Epidermal melanocyte (primary cell): ENCODE measurements around the gene RASSF7.

ENCODE experiments used
- DNase-seq: peaks from one replicate; pipeline ENCODE4 v3.0.0; 2011; ENCODE audit warnings: low spot score; ENCODE audit not compliant: insufficient read length

RASSF7 gene

GRCh38 chr11:551131-551530 is 9.6 kb upstream of the RASSF7 start:
- DNase-seq = no peak

DNA sequence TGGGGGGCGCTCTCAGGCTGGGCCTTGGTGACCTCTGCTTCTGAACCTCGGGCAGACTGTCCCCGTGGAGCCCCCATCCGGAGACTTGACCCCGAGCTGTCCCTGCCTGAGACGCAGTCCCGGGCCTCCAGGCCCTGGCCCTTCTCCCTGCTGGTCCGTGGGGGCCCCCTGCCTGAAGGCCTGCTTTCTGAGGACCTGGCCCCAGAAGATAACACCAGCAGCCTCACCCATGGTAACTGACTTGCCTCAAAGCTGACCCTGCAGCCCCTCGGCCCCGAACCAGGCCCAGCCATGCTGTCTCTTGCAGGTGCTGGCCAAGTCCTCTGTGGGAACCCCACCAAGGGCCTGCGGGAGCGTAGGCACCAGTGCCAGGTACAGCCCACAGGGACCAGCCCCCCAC is 9.2 kb upstream of the RASSF7 start:
- DNase-seq = no peak

- DNase-seq = no peak
Observed at GRCh38 chr11:553083-553987, 7.4 kb upstream of the RASSF7 start.

- DNase-seq = no peak
Observed at GRCh38 chr11:553988-554340, 6.8 kb upstream of the RASSF7 start.

- no peak for DNase-seq
Observed at GRCh38 chr11:554428-555226, 6.1 kb upstream of the RASSF7 start.

DNA sequence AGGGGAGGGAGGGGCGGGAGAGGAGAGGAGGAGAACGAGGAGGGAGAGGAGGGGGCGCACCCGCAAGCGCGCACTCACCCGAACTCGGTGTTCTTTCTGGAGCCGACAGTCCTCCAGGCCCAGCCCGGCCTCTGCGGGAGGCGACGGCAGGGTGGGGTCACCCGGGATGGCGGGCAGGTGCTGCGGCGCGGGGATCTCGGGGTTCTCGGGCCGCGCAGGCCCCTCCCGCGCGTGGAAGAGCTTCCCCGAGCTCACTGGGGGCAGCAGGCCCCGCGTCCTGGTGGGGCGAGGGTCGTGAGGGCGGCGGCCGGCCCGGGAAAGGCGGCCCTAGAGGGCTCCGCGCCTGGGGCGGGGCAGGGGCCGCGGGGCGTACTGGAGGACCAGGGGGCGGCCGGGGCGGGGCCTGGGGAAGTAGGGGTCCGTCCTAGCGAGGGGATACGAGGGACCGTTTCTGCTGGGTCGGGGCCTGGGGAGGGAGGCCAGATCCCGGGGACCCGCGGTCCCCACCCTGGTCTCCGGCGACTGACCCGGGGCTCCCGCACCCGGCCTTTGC is 5.5 kb upstream of the RASSF7 start:
- DNase-seq = no peak

GRCh38 chr11:555780-556661 is 4.7 kb upstream of the RASSF7 start:
- no peak for DNase-seq

GRCh38 chr11:556662-557256 is 4.0 kb upstream of the RASSF7 start:
- DNase-seq = no peak

DNA sequence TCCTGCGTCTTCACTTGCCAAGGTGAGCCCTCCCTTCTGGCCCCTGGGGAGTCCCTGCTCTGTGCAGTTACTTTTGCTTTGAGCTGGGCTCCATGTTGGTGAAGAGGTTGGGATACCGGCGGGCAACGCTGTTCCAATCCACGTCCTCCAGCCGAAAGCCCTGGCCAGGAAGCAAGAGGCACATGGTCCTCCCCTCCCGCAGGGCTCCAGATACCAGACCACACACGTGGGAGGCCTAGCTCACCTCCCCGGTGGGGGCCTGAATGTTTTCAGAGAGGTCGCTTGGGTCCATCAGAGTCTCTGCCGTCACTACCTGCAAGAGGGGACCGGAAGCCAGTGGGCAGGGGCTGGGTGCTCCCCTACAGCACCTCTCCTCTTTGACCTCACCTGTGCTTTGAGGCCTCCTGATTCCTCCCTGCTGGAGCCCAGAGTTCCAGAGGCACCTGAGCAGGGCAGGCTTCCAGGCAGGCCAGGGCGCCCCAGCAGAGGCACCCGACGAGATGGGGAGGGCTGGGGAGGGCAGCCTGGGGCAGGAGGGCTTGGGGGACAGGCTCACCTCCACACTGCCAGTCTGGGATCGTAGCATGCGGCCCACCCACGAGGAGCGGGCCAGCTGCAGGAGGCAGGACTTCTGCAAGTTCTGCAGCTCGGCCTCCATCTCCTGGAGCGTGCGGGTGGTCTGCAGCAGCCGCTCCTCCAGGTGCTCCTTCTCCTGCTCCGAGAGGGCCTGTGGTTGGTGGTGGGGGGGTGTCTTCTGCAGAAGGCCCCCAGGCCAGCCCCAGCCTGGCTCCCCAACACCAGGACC is 3.2 kb upstream of the RASSF7 start:
- DNase-seq = no peak

DNA sequence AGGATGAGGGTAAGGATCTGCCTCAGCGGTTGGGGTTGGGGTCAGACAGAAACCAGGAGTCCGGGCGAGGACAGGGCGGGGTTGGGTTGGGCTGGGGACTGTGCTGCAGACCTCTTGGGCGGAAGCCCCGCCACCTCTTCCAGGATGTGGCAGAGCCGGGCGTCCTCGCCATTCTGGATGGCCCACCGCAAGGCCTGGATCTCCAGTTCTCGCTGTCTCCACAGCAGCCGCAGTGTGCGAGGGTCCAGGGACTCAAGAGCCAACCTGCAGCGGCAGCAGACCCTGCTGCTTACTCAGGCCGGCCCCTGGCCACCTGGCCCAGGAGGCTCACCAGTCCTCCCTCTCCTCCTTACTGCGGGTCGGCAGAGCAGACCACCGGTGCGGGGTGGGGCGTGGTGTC is 2.3 kb upstream of the RASSF7 start:
- DNase-seq = no peak

GRCh38 chr11:559020-559620 is 1.6 kb upstream of the RASSF7 start:
- DNase-seq = no peak

- no peak for DNase-seq
Observed at GRCh38 chr11:559712-560304, 962 bp upstream of the RASSF7 start.

DNA sequence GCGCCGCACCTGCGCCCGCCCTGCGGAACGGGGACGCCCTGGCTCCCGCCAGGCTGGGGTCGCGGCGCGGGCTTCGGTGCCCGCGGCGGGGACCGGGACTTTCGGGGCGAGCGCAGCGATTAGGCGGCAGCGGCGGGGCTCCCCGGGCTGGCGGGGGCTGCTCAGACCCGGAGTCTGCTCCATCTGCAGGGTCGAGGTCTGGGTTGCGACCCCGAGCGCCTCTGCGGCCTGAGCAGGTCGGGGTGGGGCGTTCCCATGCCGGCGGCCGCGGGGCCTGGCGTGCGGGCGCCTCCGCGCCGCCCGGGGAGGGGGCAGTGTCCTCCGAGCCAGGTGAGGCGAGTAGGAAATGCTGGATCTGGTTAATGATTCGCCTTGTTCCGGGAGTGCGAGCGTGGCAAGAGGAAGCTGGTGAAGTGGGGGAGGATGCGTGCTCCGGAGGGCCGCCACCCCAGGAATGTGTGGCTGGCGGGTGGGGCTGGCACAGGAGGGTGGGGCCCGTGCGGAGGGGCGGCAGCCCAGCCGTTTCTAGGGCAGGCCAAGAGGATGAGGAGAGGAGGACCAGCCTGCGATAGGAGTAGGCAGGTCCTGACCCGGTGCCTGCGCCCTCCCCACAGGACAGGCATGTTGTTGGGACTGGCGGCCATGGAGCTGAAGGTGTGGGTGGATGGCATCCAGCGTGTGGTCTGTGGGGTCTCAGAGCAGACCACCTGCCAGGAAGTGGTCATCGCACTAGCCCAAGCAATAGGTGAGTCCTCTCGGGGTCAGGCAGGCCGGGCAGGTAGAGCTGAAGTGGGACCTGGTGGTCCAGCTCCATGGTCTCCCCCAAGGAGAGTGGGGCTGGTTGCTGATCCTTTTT is 606 bp downstream of the RASSF7 start:
- no peak for DNase-seq

DNA sequence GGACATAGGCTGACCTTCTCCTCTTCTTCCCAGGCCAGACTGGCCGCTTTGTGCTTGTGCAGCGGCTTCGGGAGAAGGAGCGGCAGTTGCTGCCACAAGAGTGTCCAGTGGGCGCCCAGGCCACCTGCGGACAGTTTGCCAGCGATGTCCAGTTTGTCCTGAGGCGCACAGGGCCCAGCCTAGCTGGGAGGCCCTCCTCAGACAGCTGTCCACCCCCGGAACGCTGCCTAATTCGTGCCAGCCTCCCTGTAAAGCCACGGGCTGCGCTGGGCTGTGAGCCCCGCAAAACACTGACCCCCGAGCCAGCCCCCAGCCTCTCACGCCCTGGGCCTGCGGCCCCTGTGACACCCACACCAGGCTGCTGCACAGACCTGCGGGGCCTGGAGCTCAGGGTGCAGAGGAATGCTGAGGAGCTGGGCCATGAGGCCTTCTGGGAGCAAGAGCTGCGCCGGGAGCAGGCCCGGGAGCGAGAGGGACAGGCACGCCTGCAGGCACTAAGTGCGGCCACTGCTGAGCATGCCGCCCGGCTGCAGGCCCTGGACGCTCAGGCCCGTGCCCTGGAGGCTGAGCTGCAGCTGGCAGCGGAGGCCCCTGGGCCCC is 1.4 kb downstream of the RASSF7 start:
- DNase-seq = no peak

- DNase-seq = no peak
Observed at GRCh38 chr11:563066-563811, 2.5 kb downstream of the RASSF7 start.

- DNase-seq = no peak
Observed at GRCh38 chr11:563812-564578, 3.2 kb downstream of the RASSF7 start.
